B cell (primary cell): ENCODE data around the gene LTBP2.
"Not testable (repeated sequence)": the region's sequence is repeated elsewhere in the genome, so short reads cannot be mapped to it uniquely, and the experiment has no call there.

Experiments
- CTCF ChIP-seq: fragments of 200-600 bp; IDR thresholded peaks from one replicate; pipeline ENCODE4 v1.8.0; 2022; ENCODE audit warnings: antibody characterized with exemption, mild to moderate bottlenecking
- EZH2 ChIP-seq: IDR thresholded peaks from 2 replicates; pipeline ENCODE4 v1.6.1; 2012; ENCODE audit warnings: borderline replicate concordance, low read depth, mild to moderate bottlenecking, moderate library complexity, low read length; ENCODE audit not compliant: insufficient read depth, poor library complexity, severe bottlenecking

GRCh38 chr14:74454397-74454796 is 157.6 kb downstream of the LTBP2 start:
- TF ChIP-seq EZH2, CTCF: not testable (repeated sequence)
